A549 (cell line): Measurements from ENCODE around the gene ZNF532. TPM values are rescaled to one million over a fixed set of nuclear protein-coding genes. Genes with fewer than 3 reads are reported as not detected.

Experiments
- ATAC-seq, 2 experiments: fragments of 200-7000 bp in 1 of 2; fragments of >200 bp in 1 of 2; cut with Nextera tagmentation in 1 of 2; cut with Tn5 transposase in 1 of 2; 3 replicates each; pipeline versions ENCODE4 v1.8.0 to v1.9.1; 2018 to 2020; ENCODE audit warnings: mild to moderate bottlenecking in 1 of 2, moderate library complexity in 1 of 2
- CTCF ChIA-PET: fragments of 300-600 bp; sonication (Branson Sonifier 250); formaldehyde crosslinking; extraction: SDS; loops from one replicate; lab custom pipeline; 2021; ENCODE audit warnings: antibody characterized with exemption, inconsistent platforms; lab: Yijun Ruan, JAX
- POLR2A ChIA-PET: fragments of 350-600 bp; formaldehyde crosslinking; extraction: SDS; loops from one replicate; lab custom pipeline; 2021; ENCODE audit warnings: antibody characterized with exemption, inconsistent platforms; lab: Yijun Ruan, JAX
- DNase-seq, 2 experiments: peaks; one replicate each; pipeline versions ENCODE4 v3.0.0 to v3.0.0-alpha.2; 2011 to 2016; ENCODE audit warnings: low read depth in 1 of 2, low spot score in 1 of 2
- FAIRE-seq: peaks from 2 replicates; lab custom pipeline; 2011; peaks lifted over from hg19 to GRCh38; lab: Jason Lieb, UNC
- H3K27ac ChIP-seq, 2 experiments: fragments of >200 bp; sonication (Bioruptor Twin); formaldehyde crosslinking; 3 replicates each; pipeline ENCODE4 v1.5.1; 2016 to 2017
- H3K4me1 ChIP-seq: fragments of >200 bp; sonication (Bioruptor Twin); formaldehyde crosslinking; 3 replicates; pipeline ENCODE4 v1.6.1; 2016
- H3K4me2 ChIP-seq: fragments of >200 bp; sonication (Bioruptor Twin); formaldehyde crosslinking; 3 replicates; pipeline ENCODE4 v1.6.1; 2016
- H3K4me3 ChIP-seq: fragments of >200 bp; sonication (Bioruptor Twin); formaldehyde crosslinking; 3 replicates; pipeline ENCODE4 v1.5.1; 2016
- H3K9me3 ChIP-seq: fragments of >200 bp; sonication (Bioruptor Twin); formaldehyde crosslinking; 3 replicates; pipeline ENCODE4 v1.6.1; 2016
- CBX2 ChIP-seq: fragments of 200-600 bp; sonication (generic); IDR thresholded peaks from 2 replicates; pipeline ENCODE4 v1.6.1; 2016; ENCODE audit warnings: low read depth, mild to moderate bottlenecking, borderline replicate concordance
- CHD2 ChIP-seq: fragments of 150-350 bp; IDR thresholded peaks from 2 replicates; pipeline ENCODE4 v1.6.1; 2014; ENCODE audit warnings: low read length; ENCODE audit not compliant: partially characterized antibody
- CHD4 ChIP-seq: fragments of 200-600 bp; sonication (generic); IDR thresholded peaks from 2 replicates; pipeline ENCODE4 v1.6.1; 2016; ENCODE audit warnings: antibody characterized with exemption, mild to moderate bottlenecking, borderline replicate concordance
- CTCF ChIP-seq: fragments of >200 bp; sonication (Bioruptor Twin); formaldehyde crosslinking; IDR thresholded peaks from 3 replicates; pipeline ENCODE4 v1.5.1; 2016
- E2F6 ChIP-seq: IDR thresholded peaks from 2 replicates; pipeline ENCODE4 v1.6.1; 2012; ENCODE audit warnings: low read depth, borderline replicate concordance
- EP300 ChIP-seq, 2 experiments: fragments of >200 bp; sonication (Bioruptor Twin); formaldehyde crosslinking; IDR thresholded peaks; 2 replicates in 1 of 2; 3 replicates in 1 of 2; pipeline ENCODE4 v1.6.1; 2016 to 2017
- FOSB ChIP-seq: fragments of 250-450 bp; sonication (Bioruptor Pico); IDR thresholded peaks from 2 replicates; pipeline ENCODE4 v1.5.0; 2020; ENCODE audit warnings: mild to moderate bottlenecking, moderate library complexity
- HDAC2 ChIP-seq: fragments of 200-600 bp; sonication (generic); IDR thresholded peaks from 2 replicates; pipeline ENCODE4 v1.6.1; 2016
- HES2 ChIP-seq: fragments of >200 bp; sonication (Bioruptor Twin); formaldehyde crosslinking; IDR thresholded peaks from 2 replicates; pipeline ENCODE4 v1.6.1; 2016
- HMGXB4 ChIP-seq: fragments of 250-450 bp; sonication (Bioruptor Pico); IDR thresholded peaks from 2 replicates; pipeline ENCODE4 v1.5.0; 2021; ENCODE audit warnings: mild to moderate bottlenecking, moderate library complexity, borderline replicate concordance
- KDM5A ChIP-seq: fragments of 200-600 bp; sonication (generic); IDR thresholded peaks from 2 replicates; pipeline ENCODE4 v1.6.1; 2016; ENCODE audit warnings: antibody characterized with exemption, mild to moderate bottlenecking
- MAZ ChIP-seq: fragments of 150-350 bp; IDR thresholded peaks from 2 replicates; pipeline ENCODE4 v1.6.1; 2014; ENCODE audit warnings: antibody characterized with exemption, low read depth, low read length, borderline replicate concordance
- NR3C1 ChIP-seq: fragments of >200 bp; sonication (Bioruptor Twin); formaldehyde crosslinking; IDR thresholded peaks from 3 replicates; pipeline ENCODE4 v1.6.1; 2017
- RAD21 ChIP-seq, 2 experiments: fragments of >200 bp in 1 of 2; sonication (Bioruptor Twin) in 1 of 2; formaldehyde crosslinking in 1 of 2; IDR thresholded peaks in 1 of 2; conservative IDR thresholded peaks in 1 of 2; 2 replicates in 1 of 2; 3 replicates in 1 of 2; pipeline ENCODE4 v1.6.1; 2012 to 2018; ENCODE audit warnings: inconsistent platforms in 1 of 2
- RARB ChIP-seq: fragments of 250-450 bp; sonication (Bioruptor Pico); IDR thresholded peaks from 2 replicates; pipeline ENCODE4 v1.8.0; 2021; ENCODE audit warnings: mild to moderate bottlenecking, moderate library complexity
- REST ChIP-seq: fragments of 200-600 bp; sonication (generic); IDR thresholded peaks from 2 replicates; pipeline ENCODE4 v1.6.1; 2016; ENCODE audit warnings: antibody characterized with exemption, mild to moderate bottlenecking, moderate library complexity
- RNF2 ChIP-seq: fragments of 200-600 bp; sonication (generic); IDR thresholded peaks from 2 replicates; pipeline ENCODE4 v1.6.1; 2016; ENCODE audit warnings: low read depth, mild to moderate bottlenecking, antibody characterized with exemption, moderate library complexity, borderline replicate concordance
- TP53 ChIP-seq: fragments of 250-450 bp; sonication (Bioruptor Pico); IDR thresholded peaks from 2 replicates; pipeline ENCODE4 v1.5.0; 2021; ENCODE audit warnings: mild to moderate bottlenecking, moderate library complexity
- USF2 ChIP-seq: fragments of 450-650 bp; IDR thresholded peaks from 2 replicates; pipeline ENCODE4 v1.6.1; 2014; ENCODE audit warnings: antibody characterized with exemption
- ZFP36 ChIP-seq: fragments of 450-650 bp; IDR thresholded peaks from 2 replicates; pipeline ENCODE4 v1.6.1; 2014; ENCODE audit warnings: borderline replicate concordance; ENCODE audit not compliant: partially characterized antibody
- ZSCAN20 ChIP-seq: fragments of 250-450 bp; sonication (Bioruptor Pico); IDR thresholded peaks from 2 replicates; pipeline ENCODE4 v1.8.0; 2022; ENCODE audit warnings: mild to moderate bottlenecking, moderate library complexity
- WGBS: methylation state at CpG from one replicate; pipeline ENCODE4 v1.1.6; 2017; ENCODE audit errors: missing lambda C conversion rate; 5-methylcytosine and 5-hydroxymethylcytosine counted together
- polyA plus RNA-seq, 4 experiments: library from polyadenylated mRNA; depleted of rRNA in 3 of 4; stranded (reverse); fragments of >200 nt; fragmentation: RNase III in 1 of 4; extraction: RNeasy Plus Mini Kit Qiagen cat#74134 plus additional on column Dnase treatment in 1 of 4; gene quantifications; 2 replicates in 3 of 4; 3 replicates in 1 of 4; pipeline ENCODE4 v1.2.3, GENCODE V29; 2011 to 2017

ZNF532 gene
- polyA plus RNA-seq, 2 of the 4 experiments (the other 2 are of a cell fraction): 26.8 to 64.6 TPM

GRCh38 chr18:58928386-58928785 lies 63.7 kb downstream of the ZNF532 start:
- POLR2A ChIA-PET: no interaction called here
- TF ChIP-seq RNF2: no peak
- no peak for TF ChIP-seq EP300 (IDR thresholded peaks at IDR 0.05)
- TF ChIP-seq FOSB (CRISPR knock-in tag): no peak
- TF ChIP-seq HES2: no peak
- TF ChIP-seq HMGXB4 (CRISPR knock-in tag): no peak
- TF ChIP-seq CTCF: no peak
- no peak for TF ChIP-seq MAZ
- no peak for TF ChIP-seq E2F6
- no peak for TF ChIP-seq NR3C1
- no peak for TF ChIP-seq CBX2
- no peak for TF ChIP-seq USF2
- TF ChIP-seq, all 56 proteins: peak for 0
- no peak overlapping the region for H3K4me3 ChIP-seq
- 80% methylated on average over 4 of the region's 4 CpGs for WGBS
- peaks cover 17% of the 10 kb centered on the region for H3K4me1 ChIP-seq
- peaks cover 12% of the 10 kb centered on the region for H3K9me3 ChIP-seq
- no peak overlapping the region for H3K4me2 ChIP-seq
- FAIRE-seq: no peak
- CTCF ChIA-PET: interaction anchor here (1.1 kb wide), 1 partner anchor 155 kb away, joined by 3 read pairs; no protein-coding TSS in a partner anchor
- peak in 1 of 2 experiments; percentile 31; a peak in 2 of 6 replicates for ATAC-seq
- DNase-seq: no peak
- peak overlapping the region in 1 of 2 experiments; percentile 40; a peak in 3 of 6 replicates for H3K27ac ChIP-seq

GRCh38 chr18:58929206-58929605 lies 64.5 kb downstream of the ZNF532 start:
- Histone ChIP-seq H3K4me2 (no peak overlapping the region), H3K9me3 (peaks cover 8% of the 10 kb centered on the region), H3K27ac (no peak overlapping the region), H3K4me3 (no peak overlapping the region), H3K4me1 (peaks cover 22% of the 10 kb centered on the region)
- ChIA-PET POLR2A (no interaction called here), CTCF (interaction anchor here (0.7 to 1.1 kb wide), 2 partner anchors 20 to 154 kb away, joined by 3 read pairs; no protein-coding TSS in a partner anchor)
- DNase-seq (no peak), ATAC-seq (no peak), FAIRE-seq (no peak)
- 95% methylated on average over 6 of the region's 6 CpGs for WGBS
- TF ChIP-seq CHD4 (no peak), TP53 (CRISPR knock-in tag) (no peak), CHD2 (no peak), USF2 (no peak), HDAC2 (no peak), ZFP36 (no peak), EP300 (IDR thresholded peaks at IDR 0.05) (no peak), RAD21 (conservative IDR thresholded peaks at IDR 0.05 in 1 of 2, IDR thresholded peaks at IDR 0.05 in 1 of 2) (no peak), HMGXB4 (CRISPR knock-in tag) (no peak), REST (no peak), ZSCAN20 (CRISPR knock-in tag) (no peak), KDM5A (no peak), RARB (CRISPR knock-in tag) (no peak)
